Adipocyte (in vitro differentiated cells): ENCODE data around the gene ADISSP.
A peak's percentile ranks its signal among the peaks of the same experiment; 100 is the strongest.

Source experiments
- DNase-seq: peaks from one replicate; pipeline ENCODE4 v3.0.0-alpha.2; 2015; ENCODE audit warnings: low read depth
- H3K27me3 ChIP-seq: replicated peaks from 2 replicates; pipeline ENCODE4 v1.7.0; 2013; ENCODE audit warnings: mild to moderate bottlenecking, low read length, moderate library complexity; ENCODE audit not compliant: control insufficient read depth, insufficient read depth
- H3K36me3 ChIP-seq: 2 replicates; pipeline ENCODE4 v1.7.0; 2013; ENCODE audit warnings: low read length, mild to moderate bottlenecking, moderate library complexity; ENCODE audit not compliant: control insufficient read depth, insufficient read depth, severe bottlenecking
- H3K4me1 ChIP-seq: 2 replicates; pipeline ENCODE4 v1.7.0; 2013; ENCODE audit warnings: mild to moderate bottlenecking, low read length, moderate library complexity; ENCODE audit not compliant: control insufficient read depth, insufficient read depth
- H3K4me3 ChIP-seq: 2 replicates; pipeline ENCODE4 v1.7.0; 2013; ENCODE audit warnings: mild to moderate bottlenecking, low read length, moderate library complexity
- H3K9ac ChIP-seq: 2 replicates; pipeline ENCODE4 v1.7.0; 2013; ENCODE audit warnings: mild to moderate bottlenecking, low read length, moderate library complexity
- H3K9me3 ChIP-seq: 2 replicates; pipeline ENCODE4 v1.7.0; 2013; ENCODE audit warnings: mild to moderate bottlenecking, low read length, moderate library complexity; ENCODE audit not compliant: control insufficient read depth

Gene ADISSP

GRCh38 chr20:3804254-3804751 lies 36.8 kb upstream of the ADISSP start:
- Histone ChIP-seq H3K9me3 (no peaks in the 10 kb centered on the region), H3K27me3 (no peaks in the 10 kb centered on the region), H3K9ac (no peak overlapping the region), H3K36me3 (peaks cover 38% of the 10 kb centered on the region), H3K4me3 (no peak overlapping the region), H3K4me1 (peaks cover 36% of the 10 kb centered on the region)
- no peak for DNase-seq

- H3K9ac ChIP-seq: no peak overlapping the region
- H3K4me1 ChIP-seq: peaks cover 36% of the 10 kb centered on the region
These were observed 36.3 kb upstream of the ADISSP start for GRCh38 chr20:3803854-3804253.

DNA sequence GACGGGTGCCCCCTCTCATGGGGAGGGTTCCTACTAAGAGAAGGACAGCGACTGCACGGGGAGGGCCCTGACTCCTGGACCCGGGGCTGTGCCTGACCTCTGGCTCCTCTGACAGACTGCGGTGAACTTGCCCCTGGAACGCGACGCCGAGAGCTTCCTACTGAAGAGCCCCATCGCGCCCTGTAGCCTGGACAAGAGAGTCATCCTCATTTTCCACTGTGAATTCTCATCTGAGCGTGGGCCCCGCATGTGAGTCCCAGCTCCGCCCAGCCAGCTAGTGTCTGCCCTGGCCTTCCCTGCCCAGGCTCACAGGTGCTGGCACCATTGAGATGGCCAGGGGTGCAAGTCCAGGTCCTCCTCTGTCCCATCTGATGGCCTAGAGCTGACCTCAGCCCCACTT lies 35.7 kb upstream of the ADISSP start:
- Histone ChIP-seq H3K36me3 (peaks cover 42% of the 10 kb centered on the region), H3K4me1 (peaks cover 34% of the 10 kb centered on the region)
- no peak for DNase-seq

More at GRCh38 chr20:3803854-3804253, 36.3 kb upstream of the ADISSP start:
- Histone ChIP-seq H3K36me3 (peaks cover 40% of the 10 kb centered on the region), H3K9me3 (no peaks in the 10 kb centered on the region), H3K27me3 (no peaks in the 10 kb centered on the region), H3K4me3 (no peak overlapping the region)
- no peak for DNase-seq

GRCh38 chr20:3802524-3803239 lies 35.1 kb upstream of the ADISSP start:
- Histone ChIP-seq H3K27me3 (no peaks in the 10 kb centered on the region), H3K4me3 (no peak overlapping the region), H3K4me1 (peaks cover 34% of the 10 kb centered on the region), H3K36me3 (peaks cover 42% of the 10 kb centered on the region), H3K9ac (no peak overlapping the region), H3K9me3 (no peaks in the 10 kb centered on the region)
- DNase-seq: no peak

More for the DNA sequence above, 35.7 kb upstream of the ADISSP start:
- H3K9ac ChIP-seq: no peak overlapping the region
- H3K4me3 ChIP-seq: no peak overlapping the region
- H3K27me3 ChIP-seq: no peaks in the 10 kb centered on the region
- no peaks in the 10 kb centered on the region for H3K9me3 ChIP-seq

DNA sequence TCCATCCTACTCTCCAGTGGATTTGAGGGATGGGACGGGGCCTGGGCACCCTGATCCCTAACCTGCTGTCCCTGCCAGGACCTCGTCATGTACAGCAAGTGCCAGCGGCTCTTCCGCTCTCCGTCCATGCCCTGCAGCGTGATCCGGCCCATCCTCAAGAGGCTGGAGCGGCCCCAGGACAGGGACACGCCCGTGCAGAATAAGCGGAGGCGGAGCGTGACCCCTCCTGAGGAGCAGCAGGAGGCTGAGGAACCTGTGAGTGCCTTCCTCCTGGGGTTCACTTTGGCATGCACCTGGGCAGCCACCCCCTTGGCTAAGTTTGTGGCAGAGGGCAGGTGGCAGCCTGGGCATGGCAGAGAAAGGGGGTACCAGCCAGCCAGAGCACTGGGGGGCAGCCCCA lies 34.3 kb upstream of the ADISSP start:
- Histone ChIP-seq H3K9ac (no peak overlapping the region), H3K4me3 (no peak overlapping the region), H3K9me3 (no peaks in the 10 kb centered on the region), H3K36me3 (peaks cover 42% of the 10 kb centered on the region), H3K27me3 (no peaks in the 10 kb centered on the region), H3K4me1 (peaks cover 34% of the 10 kb centered on the region)
- no peak for DNase-seq

DNA sequence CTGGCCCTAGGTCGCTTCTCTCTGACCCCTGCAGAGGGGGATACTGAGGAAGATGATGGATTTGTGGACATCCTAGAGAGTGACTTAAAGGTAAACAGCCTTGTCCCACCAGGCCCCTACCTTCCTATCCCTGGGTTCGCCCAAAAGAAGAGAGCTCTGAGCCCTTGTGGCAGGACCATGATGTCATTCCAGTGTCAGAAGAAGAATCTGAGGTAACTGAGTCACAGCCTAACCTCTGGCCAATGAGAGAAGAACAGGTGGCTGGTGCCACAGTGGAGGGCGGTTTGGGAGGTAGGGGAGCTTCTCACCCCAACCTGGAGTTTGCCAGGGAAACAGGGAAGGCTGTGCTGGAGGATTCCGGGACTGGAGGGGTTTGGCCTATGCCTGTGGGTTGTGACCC lies 33.7 kb upstream of the ADISSP start:
- Histone ChIP-seq H3K4me1 (peaks cover 36% of the 10 kb centered on the region), H3K9me3 (no peaks in the 10 kb centered on the region), H3K4me3 (no peak overlapping the region), H3K36me3 (peaks cover 42% of the 10 kb centered on the region), H3K27me3 (no peaks in the 10 kb centered on the region), H3K9ac (no peak overlapping the region)
- no peak for DNase-seq

DNA sequence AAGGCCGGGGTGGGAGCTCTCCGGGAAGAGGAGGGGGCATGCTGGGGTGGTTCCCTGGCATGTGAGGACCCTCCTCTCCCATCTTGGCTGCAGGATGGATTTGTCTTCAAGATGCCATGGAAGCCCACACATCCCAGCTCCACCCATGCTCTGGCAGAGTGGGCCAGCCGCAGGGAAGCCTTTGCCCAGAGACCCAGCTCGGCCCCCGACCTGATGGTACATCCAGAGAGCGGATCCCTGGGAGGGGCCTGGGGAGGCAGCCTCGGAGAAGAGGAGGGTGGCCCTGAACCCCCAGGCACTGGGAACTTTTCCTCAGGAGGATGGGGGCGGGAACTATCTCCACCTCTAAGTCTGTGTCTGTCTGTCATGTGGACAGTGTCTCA lies 33.3 kb upstream of the ADISSP start:
- no peak for DNase-seq
- Histone ChIP-seq H3K36me3 (peaks cover 42% of the 10 kb centered on the region), H3K4me3 (no peak overlapping the region), H3K9ac (no peak overlapping the region), H3K9me3 (no peaks in the 10 kb centered on the region), H3K27me3 (no peaks in the 10 kb centered on the region), H3K4me1 (peaks cover 31% of the 10 kb centered on the region)

GRCh38 chr20:3800256-3800877 lies 32.8 kb upstream of the ADISSP start:
- Histone ChIP-seq H3K36me3 (peaks cover 42% of the 10 kb centered on the region), H3K4me3 (no peak overlapping the region), H3K9ac (no peak overlapping the region), H3K27me3 (no peaks in the 10 kb centered on the region), H3K9me3 (no peaks in the 10 kb centered on the region), H3K4me1 (peaks cover 26% of the 10 kb centered on the region)
- DNase-seq: no peak

- peaks cover 42% of the 10 kb centered on the region for H3K36me3 ChIP-seq
- no peaks in the 10 kb centered on the region for H3K9me3 ChIP-seq
- H3K9ac ChIP-seq: no peak overlapping the region
- no peaks in the 10 kb centered on the region for H3K27me3 ChIP-seq
- no peak for DNase-seq
- no peak overlapping the region for H3K4me3 ChIP-seq
- H3K4me1 ChIP-seq: peaks cover 21% of the 10 kb centered on the region
These were observed 31.3 kb upstream of the ADISSP start for GRCh38 chr20:3798908-3799248.

DNA sequence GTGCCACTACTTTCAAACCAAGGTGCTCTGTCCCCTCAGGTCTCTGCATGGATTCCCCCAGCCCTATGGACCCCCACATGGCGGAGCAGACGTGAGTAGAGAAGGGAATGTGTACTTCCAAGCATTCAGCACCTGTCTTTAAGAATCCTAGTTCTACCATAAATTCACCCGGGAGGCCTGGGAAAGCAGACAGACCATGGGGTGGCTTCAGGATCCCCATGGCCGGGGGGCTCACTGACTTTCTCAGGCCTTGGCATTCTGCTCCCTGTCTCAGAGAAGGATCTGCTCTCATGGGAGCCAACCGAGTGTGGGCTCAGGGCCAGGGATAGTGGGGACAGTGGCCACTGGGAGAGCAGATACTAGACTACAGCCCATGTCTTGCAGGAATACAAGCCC lies 30.8 kb upstream of the ADISSP start:
- Histone ChIP-seq H3K9ac (peak overlapping the region; percentile 86), H3K4me1 (peaks cover 21% of the 10 kb centered on the region), H3K27me3 (no peaks in the 10 kb centered on the region), H3K9me3 (no peaks in the 10 kb centered on the region), H3K4me3 (peak overlapping the region; percentile 94), H3K36me3 (peaks cover 37% of the 10 kb centered on the region)
- DNase-seq: no peak

DNA sequence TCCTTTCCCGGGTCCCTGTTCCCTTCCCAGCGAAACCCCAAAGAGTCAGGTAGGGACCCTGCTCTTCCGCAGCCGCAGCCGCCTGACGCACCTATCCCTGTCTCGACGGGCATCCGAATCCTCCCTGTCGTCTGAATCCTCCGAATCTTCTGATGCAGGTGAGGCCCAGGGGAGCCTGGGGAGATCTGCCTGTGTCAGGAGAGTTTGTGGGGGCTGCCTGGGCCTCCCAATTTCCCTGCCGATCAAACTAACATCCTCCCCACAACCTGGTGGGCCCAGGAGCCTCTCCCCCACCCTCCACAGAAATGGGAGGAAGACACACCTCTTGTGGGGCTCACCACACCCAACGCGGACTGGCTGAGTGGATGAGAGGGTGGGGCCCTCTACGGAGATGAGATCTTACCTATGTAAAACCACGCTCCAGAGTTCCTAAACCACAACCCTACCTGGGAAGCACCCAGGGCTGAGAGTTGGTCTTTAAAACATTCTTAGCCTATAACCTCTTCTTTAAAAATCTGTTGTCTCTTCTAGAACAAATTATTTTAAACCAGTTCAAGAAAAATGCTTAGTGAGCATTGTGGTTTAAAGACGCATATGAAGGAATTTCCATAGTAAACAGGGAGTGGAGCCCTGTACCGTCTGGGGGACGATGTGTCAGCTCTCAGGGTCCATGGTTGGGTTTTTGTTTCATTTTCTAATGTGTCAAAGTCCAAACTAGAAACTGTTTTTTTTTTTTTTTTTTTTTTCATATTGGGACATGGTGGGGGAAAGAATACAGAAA lies 30.2 kb upstream of the ADISSP start:
- Histone ChIP-seq H3K27me3 (no peaks in the 10 kb centered on the region), H3K4me1 (peaks cover 21% of the 10 kb centered on the region), H3K9me3 (no peaks in the 10 kb centered on the region), H3K4me3 (peak overlapping the region; percentile 94), H3K9ac (peak overlapping the region; percentile 86), H3K36me3 (peaks cover 31% of the 10 kb centered on the region)
- no peak for DNase-seq
